ENCODE results near the gene NETO2. TPM values are rescaled to one million over a fixed set of nuclear protein-coding genes. Genes with fewer than 3 reads are reported as not detected.

NETO2 gene
- total and polyA plus RNA-seq, 4 donors, result 0.20 to 1.6 (median 0.37) TPM

DNA sequence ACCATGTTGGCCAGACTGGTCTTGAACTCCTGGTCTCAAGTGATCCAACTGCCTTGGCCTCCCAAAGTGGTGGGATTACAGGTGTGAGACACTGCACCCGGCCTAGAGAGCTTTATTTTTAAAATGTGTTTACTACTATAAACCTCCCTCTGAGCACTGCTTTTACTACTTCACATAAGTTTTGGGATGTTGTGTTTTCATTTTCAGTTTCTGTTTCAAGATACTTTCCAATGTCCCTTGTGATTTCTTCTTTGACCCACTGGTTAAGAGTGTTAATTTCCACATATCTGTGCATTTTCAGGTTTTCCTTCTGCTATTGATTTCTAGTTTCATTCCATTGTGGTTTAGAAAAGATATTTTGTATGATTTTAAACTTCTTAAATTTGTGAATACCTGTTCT lies 74.4 kb downstream of the NETO2 start (continued):
- TF ChIP-seq, protein P1, sequence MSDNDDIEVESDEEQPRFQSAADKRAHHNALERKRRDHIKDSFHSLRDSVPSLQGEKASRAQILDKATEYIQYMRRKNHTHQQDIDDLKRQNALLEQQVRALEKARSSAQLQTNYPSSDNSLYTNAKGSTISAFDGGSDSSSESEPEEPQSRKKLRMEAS (IDR thresholded peaks at IDR 0.05), result no peak

DNA sequence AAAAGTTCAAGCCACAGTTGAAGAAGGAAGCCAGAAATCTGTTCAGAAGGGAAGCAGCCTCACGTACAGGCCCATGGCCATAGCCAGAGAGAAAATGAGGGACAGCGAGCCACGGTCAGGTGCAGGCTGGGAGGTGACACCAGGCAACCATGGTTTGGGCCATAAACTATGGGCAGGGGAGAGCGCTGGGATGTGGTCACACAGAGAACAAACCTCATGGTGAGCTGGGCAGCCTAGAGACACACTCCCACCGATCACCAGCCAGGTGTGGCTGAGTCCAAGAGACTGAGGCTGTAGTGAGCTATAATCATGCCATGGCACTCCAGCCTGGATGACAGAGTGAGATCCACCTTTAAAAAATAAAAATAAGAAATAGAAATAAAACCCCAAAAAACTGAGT lies 76.5 kb downstream of the NETO2 start:
- no peaks in the 10 kb centered on the region for H3K36me3 ChIP-seq (ENCODE audit: control insufficient read depth in 4 of 4, insufficient read depth in 3 of 4, low read depth in 1 of 4, low read length in 3 of 4)
- H3K4me1 ChIP-seq (ENCODE audit: control insufficient read depth in 4 of 4, insufficient read depth in 4 of 4, low read length in 3 of 4), result no peaks in the 10 kb centered on the region
- H3K27ac ChIP-seq (ENCODE audit: low read depth in 1 of 2, low read length in 2 of 2), result no peak overlapping the region
- H3K4me3 ChIP-seq (ENCODE audit: low read depth in 1 of 3, low read length in 3 of 3), result no peak overlapping the region
- no peak for TF ChIP-seq FOXA1 (IDR thresholded peaks at IDR 0.05)
- peaks cover 0 to under 1% (median 0%) of the 10 kb centered on the region in 4 donors for H3K9me3 ChIP-seq (ENCODE audit: control insufficient read depth in 4 of 4, low read length in 3 of 4)
- WGBS, result 90% methylated on average over 5 of the region's 5 CpGs
- no peak overlapping the region for H3K9ac ChIP-seq (ENCODE audit: low read depth in 1 of 2, low read length in 2 of 2)
- no peaks in the 10 kb centered on the region for H3K27me3 ChIP-seq (ENCODE audit: control insufficient read depth in 4 of 4, insufficient read depth in 4 of 4, low read length in 3 of 4)
- DNase-seq (ENCODE audit: low spot score), result no peak

DNA sequence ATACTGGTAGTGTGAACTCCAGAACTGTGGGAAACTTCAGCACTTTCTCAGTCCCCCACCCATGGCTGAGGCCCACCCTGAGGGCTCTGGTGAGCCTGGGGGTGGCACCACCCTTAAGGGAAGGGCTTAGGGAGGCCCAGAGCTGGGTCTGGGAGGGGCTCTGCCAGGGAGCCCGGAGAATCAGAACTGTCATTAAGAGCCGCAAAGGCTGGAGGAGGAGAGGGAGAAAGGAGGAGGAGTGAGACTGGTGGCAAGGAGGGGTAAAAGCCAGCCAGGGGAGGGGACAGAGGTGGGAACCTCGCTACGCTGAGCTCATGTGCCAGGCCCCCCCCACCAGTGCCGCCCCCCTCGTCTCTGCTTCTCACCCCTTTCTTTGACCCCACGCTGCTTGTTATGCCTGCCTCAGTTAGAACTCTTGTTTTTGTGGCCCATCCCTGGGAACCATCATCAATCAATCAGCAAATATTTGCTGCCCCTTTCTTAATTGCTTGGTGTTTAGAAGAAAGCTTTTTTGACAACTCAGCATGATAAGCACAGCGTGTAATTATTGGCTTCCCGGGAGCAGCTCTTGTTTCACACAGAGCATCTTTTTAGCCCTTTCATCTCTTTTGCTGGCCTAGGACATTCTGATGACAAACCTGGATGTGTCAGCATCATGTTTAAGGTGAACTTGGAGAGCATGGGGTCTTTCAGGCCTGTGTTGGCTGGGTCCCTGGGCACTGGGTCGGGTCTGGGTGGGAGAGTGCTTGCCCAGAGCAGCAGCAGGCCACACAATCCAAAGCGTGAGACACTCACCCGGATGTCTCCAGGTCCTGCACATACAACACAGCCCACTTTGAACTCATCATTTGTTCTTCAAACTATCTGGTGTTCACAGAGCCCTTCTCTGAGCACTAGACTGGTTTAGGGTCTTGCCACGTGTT lies 77.7 kb downstream of the NETO2 start:
- no peaks in the 10 kb centered on the region for H3K4me1 ChIP-seq (ENCODE audit: control insufficient read depth in 4 of 4, insufficient read depth in 4 of 4, low read length in 3 of 4)
- no peak overlapping the region for H3K9ac ChIP-seq (ENCODE audit: low read depth in 1 of 2, low read length in 2 of 2)
- H3K27ac ChIP-seq (ENCODE audit: low read depth in 1 of 2, low read length in 2 of 2), result no peak overlapping the region
- TF ChIP-seq, protein P2, sequence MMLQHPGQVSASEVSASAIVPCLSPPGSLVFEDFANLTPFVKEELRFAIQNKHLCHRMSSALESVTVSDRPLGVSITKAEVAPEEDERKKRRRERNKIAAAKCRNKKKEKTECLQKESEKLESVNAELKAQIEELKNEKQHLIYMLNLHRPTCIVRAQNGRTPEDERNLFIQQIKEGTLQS (IDR thresholded peaks at IDR 0.05), result no peak
- TF ChIP-seq HNF4G (IDR thresholded peaks at IDR 0.05), result no peak
- TF ChIP-seq, protein P1 (IDR thresholded peaks at IDR 0.05), result no peak
- TF ChIP-seq TAF1 (conservative IDR thresholded peaks at IDR 0.05), result no peak
- no peak for TF ChIP-seq EGR1 (IDR thresholded peaks at IDR 0.05; ENCODE audit: low read depth in 2 of 2)
- TF ChIP-seq, protein P3, sequence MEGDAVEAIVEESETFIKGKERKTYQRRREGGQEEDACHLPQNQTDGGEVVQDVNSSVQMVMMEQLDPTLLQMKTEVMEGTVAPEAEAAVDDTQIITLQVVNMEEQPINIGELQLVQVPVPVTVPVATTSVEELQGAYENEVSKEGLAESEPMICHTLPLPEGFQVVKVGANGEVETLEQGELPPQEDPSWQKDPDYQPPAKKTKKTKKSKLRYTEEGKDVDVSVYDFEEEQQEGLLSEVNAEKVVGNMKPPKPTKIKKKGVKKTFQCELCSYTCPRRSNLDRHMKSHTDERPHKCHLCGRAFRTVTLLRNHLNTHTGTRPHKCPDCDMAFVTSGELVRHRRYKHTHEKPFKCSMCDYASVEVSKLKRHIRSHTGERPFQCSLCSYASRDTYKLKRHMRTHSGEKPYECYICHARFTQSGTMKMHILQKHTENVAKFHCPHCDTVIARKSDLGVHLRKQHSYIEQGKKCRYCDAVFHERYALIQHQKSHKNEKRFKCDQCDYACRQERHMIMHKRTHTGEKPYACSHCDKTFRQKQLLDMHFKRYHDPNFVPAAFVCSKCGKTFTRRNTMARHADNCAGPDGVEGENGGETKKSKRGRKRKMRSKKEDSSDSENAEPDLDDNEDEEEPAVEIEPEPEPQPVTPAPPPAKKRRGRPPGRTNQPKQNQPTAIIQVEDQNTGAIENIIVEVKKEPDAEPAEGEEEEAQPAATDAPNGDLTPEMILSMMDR (IDR thresholded peaks at IDR 0.05; ENCODE audit: low read depth, low read length, missing input control), result no peak
- no peak for TF ChIP-seq SP1 (IDR thresholded peaks at IDR 0.05)
- H3K4me3 ChIP-seq (ENCODE audit: low read depth in 1 of 3, low read length in 3 of 3), result no peak overlapping the region
- no peak for DNase-seq (ENCODE audit: low spot score)
- no peaks in the 10 kb centered on the region for H3K9me3 ChIP-seq (ENCODE audit: control insufficient read depth in 4 of 4, low read length in 3 of 4)
- H3K36me3 ChIP-seq (ENCODE audit: control insufficient read depth in 4 of 4, insufficient read depth in 3 of 4, low read depth in 1 of 4, low read length in 3 of 4), result no peaks in the 10 kb centered on the region
- 52% methylated on average over 13 of the region's 13 CpGs for WGBS
- H3K27me3 ChIP-seq (ENCODE audit: control insufficient read depth in 4 of 4, insufficient read depth in 4 of 4, low read length in 3 of 4), result no peaks in the 10 kb centered on the region

DNA sequence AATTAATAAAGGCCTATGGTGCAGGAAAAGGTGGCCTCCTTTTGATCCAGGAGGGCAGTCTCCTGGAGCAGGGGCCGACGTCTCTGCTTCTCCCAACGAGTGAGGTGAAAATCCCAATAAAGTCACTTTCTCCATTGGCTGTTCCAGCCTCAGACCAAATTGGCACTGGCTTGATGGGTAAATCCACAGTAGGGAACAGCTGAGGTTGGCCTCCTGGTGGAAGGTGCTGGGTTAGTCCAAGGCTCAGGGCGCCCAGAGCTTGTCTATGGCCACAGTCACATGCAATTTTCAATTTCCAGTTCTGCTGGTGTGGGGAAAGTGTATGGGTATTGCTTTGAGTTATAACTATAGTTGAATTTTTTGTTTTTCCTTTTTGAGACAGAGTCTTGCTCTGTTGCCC lies 79.0 kb downstream of the NETO2 start:
- Histone ChIP-seq H3K9ac (ENCODE audit: low read depth in 1 of 2, low read length in 2 of 2) (no peak overlapping the region), H3K27me3 (ENCODE audit: control insufficient read depth in 4 of 4, insufficient read depth in 4 of 4, low read length in 3 of 4) (no peaks in the 10 kb centered on the region), H3K4me1 (ENCODE audit: control insufficient read depth in 4 of 4, insufficient read depth in 4 of 4, low read length in 3 of 4) (no peaks in the 10 kb centered on the region), H3K36me3 (ENCODE audit: control insufficient read depth in 4 of 4, insufficient read depth in 3 of 4, low read depth in 1 of 4, low read length in 3 of 4) (no peaks in the 10 kb centered on the region), H3K27ac (ENCODE audit: low read depth in 1 of 2, low read length in 2 of 2) (no peak overlapping the region), H3K9me3 (ENCODE audit: control insufficient read depth in 4 of 4, low read length in 3 of 4) (no peaks in the 10 kb centered on the region), H3K4me3 (ENCODE audit: low read depth in 1 of 3, low read length in 3 of 3) (no peak overlapping the region)
- 94% methylated on average over 4 of the region's 4 CpGs for WGBS
- DNase-seq (ENCODE audit: low spot score), result no peak
- TF ChIP-seq, protein P4, sequence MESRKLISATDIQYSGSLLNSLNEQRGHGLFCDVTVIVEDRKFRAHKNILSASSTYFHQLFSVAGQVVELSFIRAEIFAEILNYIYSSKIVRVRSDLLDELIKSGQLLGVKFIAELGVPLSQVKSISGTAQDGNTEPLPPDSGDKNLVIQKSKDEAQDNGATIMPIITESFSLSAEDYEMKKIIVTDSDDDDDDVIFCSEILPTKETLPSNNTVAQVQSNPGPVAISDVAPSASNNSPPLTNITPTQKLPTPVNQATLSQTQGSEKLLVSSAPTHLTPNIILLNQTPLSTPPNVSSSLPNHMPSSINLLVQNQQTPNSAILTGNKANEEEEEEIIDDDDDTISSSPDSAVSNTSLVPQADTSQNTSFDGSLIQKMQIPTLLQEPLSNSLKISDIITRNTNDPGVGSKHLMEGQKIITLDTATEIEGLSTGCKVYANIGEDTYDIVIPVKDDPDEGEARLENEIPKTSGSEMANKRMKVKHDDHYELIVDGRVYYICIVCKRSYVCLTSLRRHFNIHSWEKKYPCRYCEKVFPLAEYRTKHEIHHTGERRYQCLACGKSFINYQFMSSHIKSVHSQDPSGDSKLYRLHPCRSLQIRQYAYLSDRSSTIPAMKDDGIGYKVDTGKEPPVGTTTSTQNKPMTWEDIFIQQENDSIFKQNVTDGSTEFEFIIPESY (IDR thresholded peaks at IDR 0.05), result no peak
- TF ChIP-seq RAD21 (IDR thresholded peaks at IDR 0.05) (no peak), YY1 (IDR thresholded peaks at IDR 0.05) (no peak), JUND (IDR thresholded peaks at IDR 0.05) (no peak)
- TF ChIP-seq, protein P1 (IDR thresholded peaks at IDR 0.05), result no peak
- TF ChIP-seq, protein P2 (IDR thresholded peaks at IDR 0.05), result no peak
